NCI-H2171 (cell line): ENCODE data around the gene AFDN.

Source experiments
- DNase-seq: peaks from one replicate; lab custom pipeline; 2025; lab: John Stamatoyannopoulos, UW

The AFDN gene

GRCh38 chr6:167826896-167827582, at the start of gene AFDN:
Gene AFDN (plus strand): TSS chr6:167826911. CDS start chr6:167827133, 222 bp downstream.
- DNase-seq: peak; percentile 35

- DNase-seq: no peak
Observed at GRCh38 chr6:167778497-167779128, 48.1 kb upstream of the AFDN start.

- no peak for DNase-seq
Observed at GRCh38 chr6:167779129-167779992, 47.4 kb upstream of the AFDN start.

- DNase-seq: no peak
Observed at GRCh38 chr6:167779993-167780655, 46.6 kb upstream of the AFDN start.

GRCh38 chr6:167781066-167781767, 45.5 kb upstream of the AFDN start:
- DNase-seq: no peak

- DNase-seq: no peak
Observed at GRCh38 chr6:167781868-167782267, 44.8 kb upstream of the AFDN start.

- DNase-seq: no peak
Observed at GRCh38 chr6:167782698-167783517, 43.8 kb upstream of the AFDN start.

- no peak for DNase-seq
Observed at GRCh38 chr6:167786853-167787675, 39.6 kb upstream of the AFDN start.

- DNase-seq: no peak
Observed at GRCh38 chr6:167787896-167788562, 38.7 kb upstream of the AFDN start.

- DNase-seq: no peak
Observed at GRCh38 chr6:167788563-167788903, 38.2 kb upstream of the AFDN start.

- no peak for DNase-seq
Observed at GRCh38 chr6:167789358-167789757, 37.4 kb upstream of the AFDN start.

GRCh38 chr6:167791091-167791779, 35.5 kb upstream of the AFDN start:
- no peak for DNase-seq

- no peak for DNase-seq
Observed at GRCh38 chr6:167791780-167792478, 34.8 kb upstream of the AFDN start.

GRCh38 chr6:167793421-167793820, 33.3 kb upstream of the AFDN start:
- no peak for DNase-seq

GRCh38 chr6:167794161-167795157, 32.3 kb upstream of the AFDN start:
- DNase-seq: no peak

GRCh38 chr6:167795321-167795811, 31.3 kb upstream of the AFDN start:
- no peak for DNase-seq

GRCh38 chr6:167795874-167796191, 30.9 kb upstream of the AFDN start:
- no peak for DNase-seq
